ENCODE measurements around the gene PDCL3. TPM values are rescaled to one million over a fixed set of nuclear protein-coding genes. Genes with fewer than 3 reads are reported as not detected.

Gene PDCL3
- total RNA-seq, 2 donors from 2014 or later: 40.3 to 46.1 TPM

DNA sequence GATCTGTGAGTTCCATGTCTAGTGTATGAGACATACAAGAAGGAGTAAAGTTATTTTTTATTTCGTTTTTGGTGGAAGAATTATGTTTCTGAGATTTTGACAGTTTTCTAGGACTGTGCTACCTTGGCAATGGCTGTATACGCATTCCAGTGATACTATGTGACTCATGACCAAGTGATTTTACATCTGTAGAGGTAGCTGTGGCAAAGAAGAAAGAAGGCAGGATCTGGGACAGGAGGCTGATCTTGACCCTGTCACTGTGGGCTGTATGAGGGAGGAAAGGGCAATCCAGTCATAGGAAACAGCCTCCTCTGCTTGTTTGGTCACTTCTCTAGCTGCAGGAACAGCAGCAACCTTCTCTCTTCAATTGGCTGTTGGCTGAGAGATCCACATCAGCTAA is 44.0 kb upstream of the PDCL3 start:
- peaks cover 13% of the 10 kb centered on the region for H3K9me3 Mint-ChIP-seq
- no peak for TF ChIP-seq CTCF (conservative IDR thresholded peaks at IDR 0.05)
- H3K36me3 ChIP-seq (ENCODE audit: control insufficient read depth, insufficient read depth, low read length): no peaks in the 10 kb centered on the region
- peaks cover 2% of the 10 kb centered on the region for H3K27me3 Mint-ChIP-seq (ENCODE audit: insufficient read depth)
- no peak overlapping the region for H3K9ac ChIP-seq (ENCODE audit: extremely low read depth, low read length, poor library complexity, severe bottlenecking)
- 81 to 83% methylated on average over 2 of the region's 2 CpGs for WGBS, 2 experiments (ENCODE audit: insufficient coverage in 1 of 2, insufficient read length in 1 of 2)
- H3K4me3 ChIP-seq (ENCODE audit: low read length): no peak overlapping the region
- no peaks in the 10 kb centered on the region for H3K27me3 ChIP-seq (ENCODE audit: control insufficient read depth, insufficient read depth, low read length, poor library complexity, severe bottlenecking)
- no peaks in the 10 kb centered on the region for H3K4me1 Mint-ChIP-seq
- H3K9me3 ChIP-seq (ENCODE audit: control insufficient read depth, low read length): no peaks in the 10 kb centered on the region
- no peak overlapping the region for H3K27ac ChIP-seq (ENCODE audit: low read depth, low read length)
- H3K27ac Mint-ChIP-seq: no peak overlapping the region
- H3K4me3 Mint-ChIP-seq: no peak overlapping the region
- H3K36me3 Mint-ChIP-seq (ENCODE audit: low read depth): peaks cover 1% of the 10 kb centered on the region
- no peak for DNase-seq
- no peaks in the 10 kb centered on the region for H3K4me1 ChIP-seq (ENCODE audit: control insufficient read depth, insufficient read depth, low read length)

GRCh38 chr2:100520224-100520623 is 42.6 kb upstream of the PDCL3 start:
- Histone ChIP-seq H3K27me3 (ENCODE audit: control insufficient read depth, insufficient read depth, low read length, poor library complexity, severe bottlenecking) (no peaks in the 10 kb centered on the region), H3K4me3 (ENCODE audit: low read length) (no peak overlapping the region), H3K9ac (ENCODE audit: extremely low read depth, low read length, poor library complexity, severe bottlenecking) (no peak overlapping the region), H3K36me3 (ENCODE audit: control insufficient read depth, insufficient read depth, low read length) (no peaks in the 10 kb centered on the region), H3K27ac (ENCODE audit: low read depth, low read length) (no peak overlapping the region), H3K9me3 (ENCODE audit: control insufficient read depth, low read length) (no peaks in the 10 kb centered on the region), H3K4me1 (ENCODE audit: control insufficient read depth, insufficient read depth, low read length) (no peaks in the 10 kb centered on the region)
- peaks cover 13% of the 10 kb centered on the region for H3K9me3 Mint-ChIP-seq
- no peak for TF ChIP-seq CTCF (conservative IDR thresholded peaks at IDR 0.05)
- H3K36me3 Mint-ChIP-seq (ENCODE audit: low read depth): peaks cover 1% of the 10 kb centered on the region
- peaks cover 2% of the 10 kb centered on the region for H3K27me3 Mint-ChIP-seq (ENCODE audit: insufficient read depth)
- WGBS, 2 experiments (ENCODE audit: insufficient coverage in 1 of 2, insufficient read length in 1 of 2): 57 to 94% methylated on average over 1 to 2 of the region's 2 CpGs
- DNase-seq: no peak
- no peaks in the 10 kb centered on the region for H3K4me1 Mint-ChIP-seq
- H3K4me3 Mint-ChIP-seq: no peak overlapping the region
- no peak overlapping the region for H3K27ac Mint-ChIP-seq

DNA sequence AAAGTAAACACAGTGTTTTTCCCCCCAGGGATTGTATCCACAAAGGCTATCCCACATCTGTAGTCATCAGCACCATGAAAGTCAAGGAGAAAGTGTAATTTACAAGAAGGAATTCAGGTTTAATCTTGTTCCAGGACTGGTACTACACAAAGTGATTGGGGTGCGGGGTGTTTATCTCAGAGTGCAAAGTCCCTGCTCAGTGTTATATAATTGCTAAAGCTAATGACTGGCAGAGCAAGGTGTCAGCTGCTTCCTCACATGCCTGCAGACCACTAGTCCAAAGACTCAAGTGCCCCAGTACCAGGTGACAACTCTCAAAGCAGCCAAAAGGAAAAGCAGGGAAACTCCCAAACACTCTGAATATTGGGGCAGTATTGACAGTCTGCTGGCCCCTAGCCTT is 40.4 kb upstream of the PDCL3 start:
- no peak for DNase-seq
- peaks cover 13% of the 10 kb centered on the region for H3K9me3 Mint-ChIP-seq
- no peaks in the 10 kb centered on the region for H3K27me3 Mint-ChIP-seq (ENCODE audit: insufficient read depth)
- no peaks in the 10 kb centered on the region for H3K4me1 Mint-ChIP-seq
- Histone ChIP-seq H3K27ac (ENCODE audit: low read depth, low read length) (no peak overlapping the region), H3K9me3 (ENCODE audit: control insufficient read depth, low read length) (no peaks in the 10 kb centered on the region), H3K27me3 (ENCODE audit: control insufficient read depth, insufficient read depth, low read length, poor library complexity, severe bottlenecking) (no peaks in the 10 kb centered on the region), H3K4me3 (ENCODE audit: low read length) (no peak overlapping the region), H3K36me3 (ENCODE audit: control insufficient read depth, insufficient read depth, low read length) (no peaks in the 10 kb centered on the region), H3K4me1 (ENCODE audit: control insufficient read depth, insufficient read depth, low read length) (no peaks in the 10 kb centered on the region), H3K9ac (ENCODE audit: extremely low read depth, low read length, poor library complexity, severe bottlenecking) (no peak overlapping the region)
- TF ChIP-seq CTCF (conservative IDR thresholded peaks at IDR 0.05): no peak
- H3K36me3 Mint-ChIP-seq (ENCODE audit: low read depth): peaks cover 1% of the 10 kb centered on the region
- no peak overlapping the region for H3K4me3 Mint-ChIP-seq
- no peak overlapping the region for H3K27ac Mint-ChIP-seq
- 100% methylated on average over 1 of the region's 1 CpG for WGBS, 2 experiments (ENCODE audit: insufficient coverage in 1 of 2, insufficient read length in 1 of 2)

All from endodermal cell (in vitro differentiated cells).